Cardiac muscle cell (in vitro differentiated cells and primary cell): ENCODE results near the gene KLHDC9. TPM values are rescaled to one million over a fixed set of nuclear protein-coding genes. Genes with fewer than 3 reads are reported as not detected.

ENCODE experiments used
- DNase-seq, 2 donors: peaks; one replicate each; pipeline versions ENCODE4 v3.0.0 to v3.0.0-alpha.2; 2010 to 2017; ENCODE audit warnings: low read depth in 1 of 2, low spot score in 1 of 2
- H3K27ac ChIP-seq: fragments of 200-600 bp; sonication (generic); 2 replicates; pipeline ENCODE4 v1.5.1; 2016
- H3K27me3 ChIP-seq: fragments of 200-600 bp; sonication (generic); 2 replicates; pipeline ENCODE4 v1.6.0; 2016; ENCODE audit warnings: control low read depth
- H3K36me3 ChIP-seq: fragments of 200-600 bp; sonication (generic); 2 replicates; pipeline ENCODE4 v1.5.1; 2016; ENCODE audit warnings: control low read depth
- H3K4me1 ChIP-seq: fragments of 200-600 bp; sonication (generic); 2 replicates; pipeline ENCODE4 v1.8.1; 2017; ENCODE audit warnings: low read depth, mild to moderate bottlenecking, mixed run types
- H3K4me3 ChIP-seq: fragments of 200-600 bp; sonication (generic); 2 replicates; pipeline ENCODE4 v1.5.1; 2016; ENCODE audit warnings: mild to moderate bottlenecking
- H3K9me3 ChIP-seq: fragments of 200-600 bp; sonication (generic); 2 replicates; pipeline ENCODE4 v1.5.1; 2017; ENCODE audit warnings: low read depth, mild to moderate bottlenecking, control low read depth
- CTCF ChIP-seq: IDR thresholded peaks from 2 replicates; pipeline ENCODE4 v1.5.1; 2012; ENCODE audit warnings: low read depth, mild to moderate bottlenecking, low read length
- polyA plus RNA-seq: library from polyadenylated mRNA; unstranded; fragments of >200 nt; fragmentation: Nextera tagmentation; extraction: Ambion mirVana; gene quantifications from 2 replicates; pipeline ENCODE4 v1.2.1, GENCODE V29; 2016
- total RNA-seq: library from RNA; depleted of rRNA; stranded (reverse); fragments of >200 nt; gene quantifications from 2 replicates; pipeline ENCODE4 v1.2.3, GENCODE V29; 2016

KLHDC9 gene
- total and polyA plus RNA-seq, 2 experiments from 2014 or later, result 42.4 to 48.7 TPM

GRCh38 chr1:161138431-161138830, 40.3 kb downstream of the KLHDC9 start:
- Histone ChIP-seq H3K27ac (peak overlapping the region; percentile 85), H3K4me3 (no peak overlapping the region), H3K27me3 (no peaks in the 10 kb centered on the region), H3K36me3 (no peaks in the 10 kb centered on the region), H3K4me1 (peaks cover 22% of the 10 kb centered on the region), H3K9me3 (no peaks in the 10 kb centered on the region)
- TF ChIP-seq CTCF, result no peak
- DNase-seq, result no peak

GRCh38 chr1:161139766-161140165, 41.6 kb downstream of the KLHDC9 start:
- no peaks in the 10 kb centered on the region for H3K36me3 ChIP-seq
- DNase-seq, result peak; percentile 67 to 69
- no peaks in the 10 kb centered on the region for H3K9me3 ChIP-seq
- no peaks in the 10 kb centered on the region for H3K27me3 ChIP-seq
- H3K4me1 ChIP-seq, result peaks cover 17% of the 10 kb centered on the region
- H3K4me3 ChIP-seq, result no peak overlapping the region
- peak; percentile 55 for TF ChIP-seq CTCF
- no peak overlapping the region for H3K27ac ChIP-seq

- H3K4me1 ChIP-seq, result peaks cover 17% of the 10 kb centered on the region
Measured at GRCh38 chr1:161140755-161141400, 42.7 kb downstream of the KLHDC9 start.

GRCh38 chr1:161145832-161146231, 47.7 kb downstream of the KLHDC9 start:
- Histone ChIP-seq H3K36me3 (no peaks in the 10 kb centered on the region), H3K9me3 (no peaks in the 10 kb centered on the region), H3K4me1 (no peaks in the 10 kb centered on the region), H3K4me3 (no peak overlapping the region), H3K27ac (no peak overlapping the region), H3K27me3 (no peaks in the 10 kb centered on the region)
- no peak for DNase-seq
- TF ChIP-seq CTCF, result no peak

More at GRCh38 chr1:161140755-161141400, 42.7 kb downstream of the KLHDC9 start:
- no peak for DNase-seq
- no peak for TF ChIP-seq CTCF
- Histone ChIP-seq H3K4me3 (no peak overlapping the region), H3K27me3 (no peaks in the 10 kb centered on the region), H3K36me3 (no peaks in the 10 kb centered on the region), H3K9me3 (no peaks in the 10 kb centered on the region), H3K27ac (no peak overlapping the region)

Other genes starting within 250 kb of the KLHDC9 start
- not detected in 2 replicates for gene CD244, start 235.5 kb upstream of the KLHDC9 start, total RNA-seq
- 0.11 TPM in 1 of 2 replicates, not detected in the other for gene CD244, start 235.5 kb upstream of the KLHDC9 start, polyA plus RNA-seq
- gene ITLN1, start 213.2 kb upstream of the KLHDC9 start, total RNA-seq, result 0.21 TPM in 1 of 2 replicates, not detected in the other
- gene ITLN1, start 213.2 kb upstream of the KLHDC9 start, polyA plus RNA-seq, result 0.34 TPM in 1 of 2 replicates, not detected in the other
- not detected in 2 replicates for gene ITLN2, start 143.6 kb upstream of the KLHDC9 start, total RNA-seq
- not detected in 2 replicates for gene ITLN2, start 143.6 kb upstream of the KLHDC9 start, polyA plus RNA-seq
- 68.1 and 93.7 TPM in 2 replicates for gene F11R, start 77.2 kb upstream of the KLHDC9 start, total RNA-seq
- gene F11R, start 77.2 kb upstream of the KLHDC9 start, polyA plus RNA-seq, result 90.1 and 139 TPM in 2 replicates
- gene TSTD1, start 59.4 kb upstream of the KLHDC9 start, total RNA-seq, result 262 and 347 TPM in 2 replicates
- 393 and 448 TPM in 2 replicates for gene TSTD1, start 59.4 kb upstream of the KLHDC9 start, polyA plus RNA-seq
- 110 and 127 TPM in 2 replicates for gene USF1, start 52.4 kb upstream of the KLHDC9 start, total RNA-seq
- gene USF1, start 52.4 kb upstream of the KLHDC9 start, polyA plus RNA-seq, result 33.7 and 45.5 TPM in 2 replicates
- not detected in 2 replicates for gene ARHGAP30, start 28.5 kb upstream of the KLHDC9 start, total RNA-seq
- gene ARHGAP30, start 28.5 kb upstream of the KLHDC9 start, polyA plus RNA-seq, result 1.8 and 1.9 TPM in 2 replicates
- not detected in 2 replicates for gene NECTIN4, start 8.8 kb upstream of the KLHDC9 start, total RNA-seq
- gene NECTIN4, start 8.8 kb upstream of the KLHDC9 start, polyA plus RNA-seq, result not detected in 2 replicates
- gene PFDN2, start 19.7 kb downstream of the KLHDC9 start, total RNA-seq, result 85.4 and 137 TPM in 2 replicates
- gene PFDN2, start 19.7 kb downstream of the KLHDC9 start, polyA plus RNA-seq, result 103 and 121 TPM in 2 replicates
- gene NIT1, start 19.7 kb downstream of the KLHDC9 start, total RNA-seq, result 60.7 and 65.9 TPM in 2 replicates
- gene NIT1, start 19.7 kb downstream of the KLHDC9 start, polyA plus RNA-seq, result 64.6 and 92.6 TPM in 2 replicates
- gene DEDD, start 34.3 kb downstream of the KLHDC9 start, total RNA-seq, result 28.1 and 36.5 TPM in 2 replicates
- 30.8 and 35.5 TPM in 2 replicates for gene DEDD, start 34.3 kb downstream of the KLHDC9 start, polyA plus RNA-seq
- gene UFC1, start 55.6 kb downstream of the KLHDC9 start, total RNA-seq, result 51.2 and 61.2 TPM in 2 replicates
- gene UFC1, start 55.6 kb downstream of the KLHDC9 start, polyA plus RNA-seq, result 122 and 124 TPM in 2 replicates
- gene USP21, start 61.1 kb downstream of the KLHDC9 start, total RNA-seq, result 18.7 and 19.6 TPM in 2 replicates
- gene USP21, start 61.1 kb downstream of the KLHDC9 start, polyA plus RNA-seq, result 48.8 and 59.9 TPM in 2 replicates
- gene PPOX, start 68.1 kb downstream of the KLHDC9 start, total RNA-seq, result 35.4 and 53.8 TPM in 2 replicates
- 67.0 and 67.1 TPM in 2 replicates for gene PPOX, start 68.1 kb downstream of the KLHDC9 start, polyA plus RNA-seq
- 31.3 and 36.9 TPM in 2 replicates for gene B4GALT3, start 79.1 kb downstream of the KLHDC9 start, total RNA-seq
- gene B4GALT3, start 79.1 kb downstream of the KLHDC9 start, polyA plus RNA-seq, result 44.7 and 54.7 TPM in 2 replicates
- gene ADAMTS4, start 100.7 kb downstream of the KLHDC9 start, total RNA-seq, result 0.88 and 4.0 TPM in 2 replicates
- gene ADAMTS4, start 100.7 kb downstream of the KLHDC9 start, polyA plus RNA-seq, result 1.9 and 3.5 TPM in 2 replicates
- 183 and 204 TPM in 2 replicates for gene NDUFS2, start 104.0 kb downstream of the KLHDC9 start, total RNA-seq
- 346 and 367 TPM in 2 replicates for gene NDUFS2, start 104.0 kb downstream of the KLHDC9 start, polyA plus RNA-seq
- gene FCER1G, start 116.9 kb downstream of the KLHDC9 start, total RNA-seq, result not detected in 2 replicates
- gene FCER1G, start 116.9 kb downstream of the KLHDC9 start, polyA plus RNA-seq, result 0.50 TPM in 1 of 2 replicates, not detected in the other
- 1.0 TPM in 1 of 2 replicates, not detected in the other for gene APOA2, start 125.3 kb downstream of the KLHDC9 start, total RNA-seq
- gene APOA2, start 125.3 kb downstream of the KLHDC9 start, polyA plus RNA-seq, result 3.1 TPM in 1 of 2 replicates, not detected in the other
- 12.5 and 21.6 TPM in 2 replicates for gene TOMM40L, start 127.7 kb downstream of the KLHDC9 start, total RNA-seq
- 12.6 and 13.6 TPM in 2 replicates for gene TOMM40L, start 127.7 kb downstream of the KLHDC9 start, polyA plus RNA-seq
- 0.33 TPM in 1 of 2 replicates, not detected in the other for gene NR1I3, start 139.8 kb downstream of the KLHDC9 start, total RNA-seq
- gene NR1I3, start 139.8 kb downstream of the KLHDC9 start, polyA plus RNA-seq, result not detected in 2 replicates
- 0.14 and 0.21 TPM in 2 replicates for gene PCP4L1, start 160.4 kb downstream of the KLHDC9 start, total RNA-seq
- not detected in 2 replicates for gene PCP4L1, start 160.4 kb downstream of the KLHDC9 start, polyA plus RNA-seq
- 0.35 and 0.77 TPM in 2 replicates for gene MPZ, start 211.6 kb downstream of the KLHDC9 start, total RNA-seq
- gene MPZ, start 211.6 kb downstream of the KLHDC9 start, polyA plus RNA-seq, result 0.48 and 0.66 TPM in 2 replicates
- gene SDHC, start 216.0 kb downstream of the KLHDC9 start, total RNA-seq, result 19.5 and 22.5 TPM in 2 replicates
- 275 and 333 TPM in 2 replicates for gene SDHC, start 216.0 kb downstream of the KLHDC9 start, polyA plus RNA-seq